DMS114 treated with DMSO at 0.1 percent for 48 hours (cell line): Measurements from ENCODE around the gene NCF1.
"Not testable (repeated sequence)": the region's sequence is repeated elsewhere in the genome, so short reads cannot be mapped to it uniquely, and the experiment has no call there.

ENCODE experiments used
- DNase-seq: peaks from one replicate; lab custom pipeline; 2025; ENCODE audit not compliant: unreplicated experiment; lab: John Stamatoyannopoulos, UW

Gene NCF1

DNA sequence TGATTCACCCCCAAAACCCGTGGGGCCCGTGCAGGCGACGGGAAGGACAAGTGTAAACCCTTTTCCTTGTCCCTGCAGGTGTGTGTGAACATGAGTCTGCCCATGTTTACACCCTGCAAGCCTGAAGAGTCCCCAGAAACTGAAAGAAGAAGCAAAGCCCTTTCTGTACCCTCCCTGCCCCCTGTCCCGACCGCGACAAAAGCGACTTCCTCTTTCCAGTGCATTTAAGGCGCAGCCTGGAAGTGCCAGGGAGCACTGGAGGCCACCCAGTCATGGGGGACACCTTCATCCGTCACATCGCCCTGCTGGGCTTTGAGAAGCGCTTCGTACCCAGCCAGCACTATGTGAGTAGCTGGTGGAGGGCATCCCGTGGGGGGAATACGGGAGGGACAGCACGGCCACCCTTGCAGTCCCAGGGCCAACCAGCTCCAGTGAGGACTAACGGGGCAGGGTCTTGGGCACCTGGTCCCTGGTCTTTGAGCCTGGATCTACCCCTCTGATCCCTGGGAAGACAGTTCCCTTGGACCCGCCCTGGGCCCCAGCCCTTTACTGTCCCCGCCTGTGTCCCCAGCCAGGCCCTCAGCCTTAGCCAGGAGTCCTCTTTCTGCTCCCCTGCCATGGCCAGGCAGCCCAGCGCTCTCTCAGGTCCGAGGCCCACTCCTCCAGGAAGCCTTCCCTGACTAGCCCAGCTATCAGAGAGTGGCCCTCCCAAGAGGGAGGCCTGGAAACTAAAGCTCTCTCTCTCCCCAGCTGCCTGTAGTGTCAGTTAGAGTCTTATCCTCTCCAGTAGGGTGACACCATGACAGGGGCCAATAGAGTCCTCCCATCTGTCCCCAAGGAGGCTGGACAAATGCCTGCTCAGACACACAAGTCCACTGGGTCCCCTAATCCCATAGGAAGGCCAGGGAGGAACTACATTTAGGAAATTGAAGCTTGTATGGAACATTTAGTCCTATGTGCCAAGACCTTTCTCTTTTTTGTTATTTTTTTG, at the start of gene NCF1:
NCF1 (plus strand) TSS at position 252 of the 991 bp plus-strand sequence; CDS start at position 273, 21 bp downstream.
- not testable (repeated sequence) for DNase-seq

DNA sequence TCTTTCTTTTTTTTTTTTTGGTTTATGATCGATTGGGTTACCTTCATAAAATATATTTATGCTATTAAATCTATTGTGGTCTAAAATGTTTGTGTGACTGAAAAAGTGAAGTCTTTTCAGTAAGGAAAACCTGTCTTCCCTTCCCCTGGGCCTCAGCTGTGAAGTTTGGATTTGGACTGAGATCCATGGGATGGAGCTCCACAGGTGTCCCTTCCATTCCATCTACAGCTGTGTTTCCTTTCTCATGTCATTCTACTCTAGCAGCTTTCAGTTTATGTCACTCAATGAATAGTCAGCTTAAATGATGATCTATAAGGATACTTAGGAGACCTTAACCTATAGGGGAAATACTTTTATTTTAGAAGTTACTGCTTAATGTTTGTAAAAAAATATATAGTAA, 48.0 kb upstream of the NCF1 start:
- DNase-seq: no peak

DNA sequence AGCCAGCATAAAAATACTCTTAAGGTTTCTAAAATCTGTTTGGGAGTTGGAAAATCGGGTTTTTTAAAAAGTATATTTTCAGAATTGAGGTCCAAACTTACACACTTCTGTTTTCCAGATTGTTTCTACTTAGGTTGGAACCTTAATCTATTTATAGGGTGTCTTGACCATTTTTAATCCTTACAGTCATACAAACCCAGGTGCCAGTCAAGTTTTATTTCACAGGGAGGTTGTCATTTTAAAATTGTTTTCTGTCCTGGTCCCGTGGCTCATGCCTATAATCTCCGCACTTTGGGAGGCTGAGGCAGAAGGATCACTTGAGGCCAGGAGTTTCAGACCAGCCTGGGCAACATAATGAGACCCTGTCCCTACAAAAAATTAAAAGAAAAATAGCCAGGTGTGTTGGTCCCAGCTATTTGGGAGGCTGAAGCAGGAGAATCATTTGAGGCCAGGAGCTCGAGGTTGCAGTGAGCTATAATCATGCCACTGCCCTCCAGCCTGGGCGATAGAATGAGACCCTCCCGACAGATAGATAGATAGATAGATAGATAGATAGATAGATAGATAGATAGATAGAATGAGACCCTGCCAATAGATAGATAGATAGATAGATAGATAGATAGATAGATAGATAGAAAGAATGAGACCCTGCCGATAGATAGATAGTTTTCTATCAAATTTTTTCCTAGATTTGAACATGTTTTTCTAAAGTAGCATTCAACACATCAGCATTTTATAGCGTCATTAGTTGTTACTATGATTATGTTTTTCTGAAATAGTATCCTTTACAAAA, 47.3 kb upstream of the NCF1 start:
- DNase-seq: no peak

DNA sequence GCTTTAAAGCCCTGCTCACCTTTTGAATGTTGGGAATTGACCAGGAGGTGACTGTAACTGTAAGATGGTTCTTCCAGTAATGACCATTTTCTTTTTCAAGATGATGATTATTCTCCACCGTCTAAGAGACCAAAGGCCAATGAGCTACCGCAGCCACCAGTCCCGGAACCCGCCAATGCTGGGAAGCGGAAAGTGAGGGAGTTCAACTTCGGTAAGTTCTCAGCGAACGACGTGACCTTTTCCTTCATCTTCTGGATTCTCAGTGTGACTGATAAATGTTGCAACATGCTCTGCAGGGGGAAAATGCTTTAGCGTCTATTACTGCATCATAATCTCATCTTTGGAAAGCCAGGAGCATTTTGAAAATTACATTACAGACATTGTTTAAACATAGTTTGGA, 45.1 kb upstream of the NCF1 start:
- not testable (repeated sequence) for DNase-seq

DNA sequence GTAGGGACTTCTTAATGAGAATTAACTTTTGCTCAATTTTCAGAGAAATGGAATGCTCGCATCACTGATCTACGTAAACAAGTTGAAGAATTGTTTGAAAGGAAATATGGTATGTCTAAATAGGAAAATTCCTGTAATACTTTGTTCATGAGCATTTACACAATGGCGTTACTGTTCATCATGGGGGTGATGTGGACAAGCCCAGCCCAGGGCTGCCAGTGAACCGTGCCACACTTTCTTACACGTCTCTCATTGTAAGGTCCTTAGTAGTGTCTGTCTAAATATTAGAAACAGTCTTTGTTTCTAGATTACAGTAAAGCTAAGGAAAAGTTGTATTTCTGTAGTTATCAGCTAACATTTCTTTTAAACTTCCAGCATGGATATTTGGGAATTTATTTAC, 43.6 kb upstream of the NCF1 start:
- DNase-seq: not testable (repeated sequence)

DNA sequence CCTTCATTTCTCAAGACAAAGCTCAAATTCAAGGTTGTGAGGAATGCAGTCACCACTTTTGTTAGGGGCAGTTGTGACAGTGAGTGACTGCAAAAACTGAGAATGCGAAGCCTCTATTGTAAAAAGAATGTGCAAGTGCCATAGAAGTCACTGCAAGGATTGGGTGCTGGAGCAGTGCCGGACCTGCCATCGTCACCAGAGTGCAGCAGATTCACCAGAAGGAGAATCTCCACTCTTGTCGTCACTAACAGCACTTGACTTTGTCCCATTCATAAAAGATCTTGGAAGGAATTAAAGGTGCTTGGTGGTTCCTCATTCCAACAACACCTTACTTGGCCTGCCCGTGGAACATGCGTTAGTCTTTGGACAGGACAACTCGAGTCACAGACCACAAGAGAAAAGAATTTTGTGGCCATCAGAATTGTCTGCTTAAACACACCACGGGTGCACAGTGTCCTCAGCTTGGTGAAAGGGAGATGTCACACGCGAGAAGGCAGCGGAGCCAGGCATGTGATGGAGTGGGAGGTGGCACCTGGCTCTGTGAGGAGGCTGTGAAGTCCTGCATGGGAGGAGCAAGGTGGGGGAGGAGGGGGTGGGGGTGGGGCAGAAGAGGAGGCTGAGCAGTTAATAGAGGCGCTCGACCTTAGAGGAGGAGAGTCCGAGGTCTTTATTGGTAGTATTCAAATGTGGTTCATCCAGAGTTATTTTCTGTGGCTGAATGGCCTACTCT, 33.7 kb upstream of the NCF1 start:
- not testable (repeated sequence) for DNase-seq

DNA sequence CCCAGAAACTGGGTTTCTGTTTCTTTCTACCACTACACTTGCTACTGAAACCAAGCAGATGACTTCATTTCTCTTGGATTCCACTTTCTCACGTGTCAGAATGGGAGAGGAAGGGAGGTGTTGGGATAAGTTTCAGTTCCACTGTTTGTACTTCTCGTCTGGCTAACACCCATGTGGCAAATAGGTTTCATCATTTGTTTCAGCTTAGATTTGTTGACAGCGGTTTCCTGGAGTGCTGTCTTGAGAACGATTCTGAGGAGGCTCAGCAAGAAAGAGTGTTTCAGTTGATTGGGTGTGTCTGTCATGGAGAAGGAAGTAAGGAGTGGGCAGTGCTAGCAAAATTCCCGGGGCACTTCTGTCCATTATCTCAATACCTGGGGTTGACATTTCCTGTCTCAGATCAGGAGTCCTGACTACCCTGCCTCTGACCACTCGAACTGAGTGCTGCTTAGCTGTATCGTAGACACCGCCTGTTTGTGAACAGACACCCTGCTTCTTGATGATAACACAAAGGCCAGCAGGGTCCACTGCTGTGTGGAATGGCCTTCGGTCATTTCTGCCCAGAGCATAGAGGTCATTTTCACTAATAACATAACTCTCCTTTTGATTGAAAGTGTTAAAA, 29.8 kb upstream of the NCF1 start:
- DNase-seq: not testable (repeated sequence)

DNA sequence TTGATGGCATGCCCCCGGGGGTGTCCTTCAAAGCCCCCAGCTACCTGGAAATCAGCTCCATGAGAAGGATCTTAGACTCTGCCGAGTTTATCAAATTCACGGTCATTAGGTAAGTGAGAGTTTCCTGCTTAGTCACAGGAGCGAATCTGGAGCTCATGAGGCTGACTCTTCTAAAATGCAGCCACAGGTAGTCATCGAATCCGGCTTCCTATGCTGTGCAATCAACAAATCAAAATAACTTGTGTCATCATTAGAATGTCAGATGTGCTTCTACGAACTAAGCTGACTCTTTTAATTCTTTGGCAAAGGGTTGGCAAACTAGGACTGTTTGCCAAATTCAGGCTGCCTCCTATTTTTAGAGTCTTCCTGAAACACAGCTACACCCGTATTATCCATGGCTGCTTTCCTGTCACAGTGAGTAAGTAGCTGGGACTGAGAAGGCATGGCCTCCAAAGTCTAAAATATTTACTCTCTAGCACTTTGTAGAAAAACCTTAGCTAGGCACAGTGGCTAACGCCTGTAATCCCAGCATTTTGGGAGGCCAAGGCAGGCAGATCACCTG, 19.8 kb upstream of the NCF1 start:
- not testable (repeated sequence) for DNase-seq

DNA sequence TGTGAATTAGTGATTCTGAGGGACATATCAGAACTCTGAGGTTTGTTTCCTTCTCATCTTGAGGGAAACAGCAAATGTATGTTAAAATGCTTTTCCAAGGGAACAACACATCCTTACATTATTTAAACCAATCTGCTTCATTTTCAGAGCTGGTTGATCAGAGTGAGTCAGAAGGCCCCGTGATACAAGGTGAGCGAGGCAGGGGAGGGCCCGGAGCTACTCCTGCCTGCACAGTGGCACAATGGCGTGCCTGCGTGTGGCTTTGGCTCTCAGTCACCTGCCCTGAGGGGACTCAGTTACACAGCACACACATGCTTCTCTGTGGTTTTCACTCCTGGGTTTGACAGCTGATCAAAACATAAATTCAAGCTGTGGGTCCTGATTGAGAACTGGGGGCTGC, 17.1 kb upstream of the NCF1 start:
- not testable (repeated sequence) for DNase-seq

DNA sequence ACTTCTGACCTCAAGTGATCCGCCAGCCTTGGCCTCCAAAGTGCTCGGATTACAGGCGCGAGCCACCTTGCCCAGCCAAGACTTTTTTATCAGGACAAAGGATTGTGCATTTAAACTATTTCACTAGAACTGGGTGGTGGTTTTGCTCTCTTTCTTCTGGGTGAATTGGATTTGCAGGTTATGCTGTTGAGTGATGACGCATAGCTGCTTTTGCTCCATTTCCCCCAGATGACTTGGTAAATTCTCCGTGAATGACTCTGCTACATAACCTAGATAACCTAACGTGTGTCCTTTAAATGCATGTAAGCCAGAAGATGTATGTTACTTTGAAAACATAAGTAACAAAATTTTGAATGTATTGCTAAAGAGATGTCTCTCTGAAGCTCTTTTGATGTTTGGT, 15.5 kb upstream of the NCF1 start:
- not testable (repeated sequence) for DNase-seq

DNA sequence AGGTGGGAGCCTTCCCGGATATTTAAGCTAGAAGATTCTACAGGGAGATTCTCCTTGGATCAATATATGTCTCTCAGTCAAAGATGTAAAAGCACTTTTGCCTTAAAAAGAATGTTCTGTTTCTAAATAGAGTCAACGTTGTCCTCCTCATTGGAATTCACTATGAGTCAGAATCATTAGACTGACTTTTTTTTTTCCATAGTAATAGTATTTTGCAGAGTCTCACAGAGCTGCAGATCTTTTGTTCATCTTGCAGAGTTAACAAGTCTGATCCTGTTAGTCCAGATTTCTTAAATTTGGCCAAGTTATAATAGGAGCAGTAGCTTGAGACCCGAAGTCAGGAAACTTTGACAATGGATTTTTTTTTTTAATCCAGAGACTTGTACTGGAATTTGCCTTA, 14.8 kb upstream of the NCF1 start:
- not testable (repeated sequence) for DNase-seq

DNA sequence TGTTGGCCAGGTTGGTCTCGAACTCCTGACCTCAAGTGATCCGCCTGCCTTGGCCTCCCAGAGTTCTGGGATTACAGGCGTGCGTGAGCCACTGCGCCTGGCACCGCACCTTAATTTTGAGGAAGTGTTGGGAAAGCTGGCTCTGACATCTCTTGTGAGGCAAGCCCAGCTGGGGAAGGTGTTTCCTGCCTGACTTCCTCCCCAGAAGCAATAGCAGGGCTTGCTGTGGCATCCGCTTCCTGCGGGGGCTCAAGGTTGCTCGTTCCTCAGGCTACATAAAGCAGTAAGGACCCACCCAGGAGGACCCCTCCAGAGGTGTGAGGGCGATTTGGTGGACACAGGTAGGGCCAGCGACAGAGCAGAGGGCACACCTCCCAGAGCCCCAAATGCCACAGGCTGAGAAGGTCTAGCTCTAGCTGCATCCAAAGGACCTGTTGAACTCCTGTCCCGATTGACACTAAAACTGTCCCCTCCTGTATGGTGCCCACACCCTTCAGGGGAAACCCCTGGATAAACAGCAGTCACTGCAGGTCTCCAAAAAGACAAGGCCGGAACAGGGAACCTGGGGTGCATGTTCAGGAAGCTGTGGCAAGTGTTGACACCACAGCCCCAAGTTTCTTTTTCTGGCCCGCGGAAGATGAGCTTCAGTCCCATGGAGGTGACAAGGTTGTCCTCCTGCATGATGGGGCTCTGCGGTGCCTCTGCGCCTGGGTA, 8.4 kb upstream of the NCF1 start:
- DNase-seq: not testable (repeated sequence)

DNA sequence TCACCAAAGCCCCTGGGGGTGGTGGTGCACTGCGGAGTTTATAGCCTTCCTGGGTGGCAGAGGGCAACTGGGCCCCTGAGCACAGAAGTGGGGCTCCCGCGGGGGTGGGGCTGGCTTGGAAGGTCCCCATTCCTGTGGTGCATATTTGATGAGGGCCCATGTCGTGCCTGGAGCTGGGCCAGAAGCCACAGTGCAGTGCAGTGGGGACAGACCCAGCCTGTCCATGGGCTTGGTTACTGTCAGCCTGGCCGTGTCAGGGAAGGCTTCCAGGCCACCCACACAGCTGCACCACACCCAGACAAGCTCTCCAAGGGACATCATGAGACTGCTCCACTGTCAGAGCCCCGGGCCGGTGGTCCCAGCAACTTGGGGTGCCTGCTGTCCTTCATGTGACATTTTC, 7.3 kb upstream of the NCF1 start:
- DNase-seq: not testable (repeated sequence)

DNA sequence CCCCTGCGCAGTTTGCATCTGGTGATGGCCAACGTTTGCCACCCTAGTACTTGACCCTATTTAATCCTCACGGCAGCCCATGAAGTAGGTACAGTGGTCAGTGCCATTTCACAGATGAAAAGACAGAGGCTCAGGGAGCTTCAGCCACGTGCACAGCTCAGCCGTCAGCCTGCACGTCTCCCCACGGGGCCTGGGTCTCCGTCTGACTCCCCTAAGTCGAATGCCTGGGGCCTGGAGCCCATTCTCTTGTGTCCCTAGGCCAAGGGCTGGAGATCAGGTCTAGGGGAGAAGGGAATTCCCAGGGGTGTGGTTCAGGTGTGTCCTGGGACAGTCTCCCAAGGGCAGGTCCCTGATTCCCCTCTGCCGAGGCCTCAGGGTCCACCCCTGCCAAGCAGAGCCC, 6.8 kb upstream of the NCF1 start:
- DNase-seq: not testable (repeated sequence)

DNA sequence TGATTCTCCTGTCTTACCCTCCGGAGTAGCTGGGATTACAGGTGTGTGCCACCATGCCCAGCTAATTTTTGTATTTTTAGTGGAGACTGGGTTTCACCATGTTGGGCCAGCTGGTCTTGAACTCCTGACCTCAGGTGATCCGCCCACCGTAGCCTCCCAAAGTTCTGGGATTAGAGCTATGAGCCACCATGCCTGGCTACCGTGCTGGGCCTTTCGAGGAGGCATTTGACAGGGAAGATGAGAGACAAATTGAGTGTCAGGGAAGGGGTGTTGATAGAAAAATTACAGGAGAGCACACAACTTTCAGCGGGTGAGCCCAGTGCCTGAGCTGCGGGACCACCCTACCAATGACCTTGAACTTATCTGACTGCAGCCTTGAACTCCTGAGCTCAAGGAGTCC, 3.7 kb upstream of the NCF1 start:
- not testable (repeated sequence) for DNase-seq

DNA sequence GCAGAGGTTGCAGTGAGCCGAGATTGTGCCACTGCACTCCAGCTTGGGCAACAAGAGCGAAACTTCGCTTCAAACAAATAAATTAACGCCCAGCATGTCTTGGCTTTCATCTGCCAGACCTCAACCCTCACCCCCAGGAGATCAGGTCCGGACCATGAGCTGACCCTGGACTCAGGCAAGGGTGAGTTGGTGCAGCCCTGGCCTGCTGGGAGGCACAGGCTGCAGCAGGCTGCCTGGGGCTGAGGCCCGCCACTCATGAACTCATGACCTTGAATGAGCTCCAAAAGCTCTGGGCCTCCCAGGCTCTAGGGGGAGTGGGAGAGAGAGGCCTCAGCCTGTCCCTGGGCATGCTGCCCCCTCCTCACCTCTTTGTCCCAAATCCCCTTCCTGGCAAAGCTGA, 1.7 kb upstream of the NCF1 start:
- not testable (repeated sequence) for DNase-seq

DNA sequence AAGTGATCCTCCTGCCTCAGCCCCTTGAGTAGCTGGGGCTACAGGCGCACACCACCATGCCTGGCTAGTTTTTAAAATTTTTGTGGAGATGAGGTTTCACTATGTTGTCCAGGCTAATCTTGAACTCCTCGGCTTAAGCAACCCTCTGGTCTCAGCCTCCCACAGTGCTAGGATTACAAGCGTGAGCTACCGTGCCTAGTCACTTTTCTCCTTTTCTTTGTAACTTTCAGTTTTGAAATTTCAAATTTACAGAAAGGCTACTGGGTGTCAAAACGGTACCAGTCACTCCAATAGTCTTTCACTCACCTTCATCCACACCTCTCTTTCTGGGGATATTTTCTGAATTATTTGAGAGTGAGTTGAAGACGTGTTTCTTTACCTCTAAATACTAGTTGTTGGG, 1.3 kb downstream of the NCF1 start:
- DNase-seq: not testable (repeated sequence)

DNA sequence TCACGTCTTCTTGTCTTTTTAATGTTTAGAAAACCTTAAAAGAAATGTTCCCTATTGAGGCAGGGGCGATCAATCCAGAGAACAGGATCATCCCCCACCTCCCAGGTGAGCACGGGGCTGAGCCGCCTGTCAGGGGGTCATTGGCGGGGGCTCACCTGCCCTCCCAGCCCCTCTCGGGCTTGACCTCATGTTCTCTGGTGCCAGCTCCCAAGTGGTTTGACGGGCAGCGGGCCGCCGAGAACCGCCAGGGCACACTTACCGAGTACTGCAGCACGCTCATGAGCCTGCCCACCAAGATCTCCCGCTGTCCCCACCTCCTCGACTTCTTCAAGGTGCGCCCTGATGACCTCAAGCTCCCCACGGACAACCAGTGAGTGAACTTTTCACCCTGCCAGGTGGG, 5.2 kb downstream of the NCF1 start:
- DNase-seq: not testable (repeated sequence)

DNA sequence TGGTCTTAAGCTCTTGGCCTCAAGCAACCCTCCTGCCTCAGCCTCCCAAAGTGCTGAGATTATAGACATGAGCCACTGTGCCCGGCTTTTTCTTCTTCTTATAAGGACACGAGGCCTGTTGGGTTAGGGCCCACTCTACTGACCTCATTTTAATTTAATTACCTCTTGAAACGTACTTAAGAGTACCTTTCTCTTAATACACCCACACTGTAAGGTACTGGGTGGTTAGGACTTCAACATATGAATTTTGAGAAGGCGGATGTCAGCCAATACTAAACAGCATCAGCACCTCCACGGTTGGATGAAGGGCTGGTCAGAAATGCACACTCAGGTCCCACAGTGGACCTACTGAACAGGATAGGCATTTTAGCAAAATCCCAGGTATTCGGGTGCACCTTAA, 7.9 kb downstream of the NCF1 start:
- not testable (repeated sequence) for DNase-seq

DNA sequence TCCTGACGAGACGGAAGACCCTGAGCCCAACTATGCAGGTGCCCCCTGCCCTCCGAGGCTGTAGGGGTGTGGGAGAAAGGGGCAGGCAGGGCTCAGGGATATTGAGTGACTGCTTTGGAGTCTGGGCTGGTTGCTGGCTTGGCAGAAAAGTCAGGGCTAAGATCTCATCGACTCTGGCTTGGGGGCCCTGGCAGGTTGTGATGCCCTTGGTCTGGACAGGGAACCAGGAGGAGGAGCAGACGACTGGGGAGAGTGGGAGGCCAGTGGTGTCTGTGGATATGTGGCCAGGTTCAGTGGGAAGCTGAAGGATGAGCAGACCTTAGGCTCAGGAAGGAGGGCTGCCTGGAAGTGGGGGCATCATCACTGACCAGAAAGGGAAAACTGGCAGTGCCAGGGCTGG, 9.8 kb downstream of the NCF1 start:
- not testable (repeated sequence) for DNase-seq
